Fibroblast of skin of right biceps (primary cell): ENCODE data around the gene EYA2.

Experiments used
- DNase-seq: peaks from one replicate; pipeline ENCODE4 v3.0.0-alpha.2; 2013

The EYA2 gene

DNA sequence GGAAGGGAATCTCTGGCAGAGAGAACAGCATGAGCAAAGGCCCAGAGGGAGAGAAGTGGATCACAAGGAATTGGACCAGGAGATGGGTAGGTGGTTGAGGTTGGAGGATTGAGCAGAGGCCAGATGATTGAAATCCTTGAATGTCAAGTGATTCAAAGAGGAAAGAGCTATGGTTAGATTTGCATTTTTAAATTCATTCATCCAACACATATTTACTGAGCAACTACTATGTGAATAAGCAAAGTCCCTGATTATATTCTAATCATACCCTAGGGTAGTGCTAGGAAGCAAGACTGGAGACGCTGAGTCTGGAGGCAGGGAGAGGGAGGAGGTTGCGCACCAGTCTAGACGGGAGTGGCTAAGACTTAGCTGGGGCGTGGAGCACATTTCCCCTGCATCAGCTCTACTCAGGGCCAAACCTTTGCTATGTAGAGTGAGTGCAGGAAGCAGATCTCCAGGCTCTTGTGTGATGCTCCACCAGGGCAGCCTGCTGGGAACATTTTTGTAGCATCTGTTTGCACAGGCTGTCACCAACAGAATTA lies 40.2 kb downstream of the EYA2 start:
- DNase-seq: no peak

DNA sequence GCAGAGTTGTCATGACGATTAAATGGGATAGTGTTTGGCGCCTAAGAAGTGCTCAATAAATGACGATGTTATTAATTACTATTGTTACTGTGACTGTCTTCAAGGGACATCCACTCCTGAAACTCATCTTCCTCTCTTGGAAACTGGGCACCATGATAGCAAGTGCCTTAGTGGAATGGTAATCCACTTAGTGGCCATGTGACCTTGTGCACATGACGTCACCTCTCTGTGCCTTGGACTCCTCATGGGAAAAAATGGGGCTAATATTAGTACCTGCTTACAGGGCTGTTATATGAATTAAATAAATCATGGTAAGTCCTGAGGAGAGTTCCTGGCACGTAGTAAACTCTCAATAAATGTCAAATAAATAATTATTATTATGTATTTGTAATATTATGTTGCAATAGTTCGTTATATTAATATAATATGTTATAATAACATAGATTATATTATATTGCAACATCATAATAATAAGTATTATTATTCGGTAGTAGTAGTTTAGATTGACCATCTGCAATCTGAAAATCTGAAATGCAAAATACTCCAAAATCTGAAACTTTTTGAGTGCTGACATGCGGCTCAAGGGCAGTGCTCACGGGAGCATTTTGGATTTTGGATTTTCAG lies 40.9 kb downstream of the EYA2 start:
- no peak for DNase-seq

DNA sequence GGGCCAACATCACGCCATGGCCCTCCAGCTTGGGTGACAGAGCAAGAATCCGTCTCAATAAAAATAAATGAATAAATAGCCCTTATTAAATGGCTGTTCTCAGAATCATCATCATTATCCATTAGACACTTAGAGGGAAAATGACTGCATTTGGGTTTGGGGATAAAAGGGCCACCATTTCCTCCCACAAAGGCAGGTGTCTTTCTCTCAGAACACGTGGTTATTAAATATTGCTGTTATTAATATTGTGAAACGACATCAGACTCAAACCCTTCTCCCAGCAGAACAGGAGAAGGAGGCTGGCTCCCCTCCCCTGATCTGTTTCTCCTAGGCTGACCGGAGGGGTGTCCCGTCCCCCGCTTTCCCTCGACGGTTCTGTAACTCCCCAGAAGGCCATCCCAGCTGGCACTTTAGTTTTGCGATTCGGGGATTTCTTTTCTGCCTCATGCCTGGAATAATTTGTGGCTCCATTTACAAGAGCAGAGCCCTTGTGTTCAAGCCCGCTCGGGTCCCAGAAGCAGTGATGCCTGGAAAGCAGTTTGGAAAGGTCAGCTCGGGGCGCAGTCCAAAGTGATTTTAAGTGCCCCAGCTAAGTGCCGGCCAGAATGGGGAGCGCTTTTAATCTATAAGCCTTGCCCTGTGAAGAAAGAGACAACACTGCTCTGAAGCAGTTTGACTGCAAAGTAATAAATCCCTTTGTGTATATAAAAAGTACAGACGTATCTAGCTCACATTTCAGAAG lies 41.9 kb downstream of the EYA2 start:
- DNase-seq: no peak

DNA sequence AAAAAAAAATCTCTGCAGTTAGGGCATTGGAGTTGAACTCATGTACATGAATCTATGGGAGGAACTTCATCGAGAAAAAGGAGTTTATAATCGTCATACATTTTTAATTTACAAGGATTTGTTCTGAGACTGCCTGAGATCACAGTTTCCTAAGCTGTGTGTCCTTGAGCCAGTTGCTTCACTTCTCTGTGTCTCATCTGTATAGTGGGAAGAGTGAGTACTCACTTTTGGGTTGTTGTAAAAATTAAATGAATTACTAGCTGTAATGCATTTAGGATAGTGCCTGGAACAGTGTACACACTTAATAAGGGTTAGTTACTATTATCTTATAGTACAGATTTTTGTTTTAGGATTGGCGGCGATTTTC lies 42.5 kb downstream of the EYA2 start:
- DNase-seq: no peak

DNA sequence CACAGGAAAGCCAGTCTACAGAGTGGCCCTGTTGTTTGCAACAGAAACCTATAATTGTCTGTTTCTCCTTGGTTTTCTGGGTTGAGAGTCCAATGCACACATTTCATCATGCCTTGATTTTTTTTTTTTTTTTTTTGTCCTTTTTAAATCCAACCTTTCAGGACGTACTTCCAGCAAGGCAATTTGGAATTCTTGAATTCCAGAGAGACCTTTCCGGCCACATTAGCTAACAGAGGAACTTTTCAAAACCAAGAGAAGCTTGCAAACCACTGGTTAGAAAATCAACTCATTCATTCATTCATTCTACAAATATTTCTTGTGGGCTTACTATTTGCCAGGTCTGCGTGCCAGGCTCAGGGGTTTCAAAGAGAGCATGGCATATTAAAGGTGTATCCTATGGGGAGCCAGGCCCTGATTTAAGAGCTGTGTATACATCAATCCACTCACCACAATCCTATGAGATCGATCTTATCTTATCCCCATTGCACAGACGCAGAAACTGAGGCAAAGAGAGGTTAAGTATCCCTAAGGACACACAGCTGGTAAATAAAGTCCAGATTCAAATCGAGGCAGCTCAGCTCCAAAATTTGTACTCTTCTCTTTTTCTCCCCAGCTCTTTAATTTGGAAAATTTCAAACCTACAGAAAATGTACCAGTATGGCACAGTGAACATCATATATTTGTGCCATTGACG lies 43.0 kb downstream of the EYA2 start:
- DNase-seq: no peak

DNA sequence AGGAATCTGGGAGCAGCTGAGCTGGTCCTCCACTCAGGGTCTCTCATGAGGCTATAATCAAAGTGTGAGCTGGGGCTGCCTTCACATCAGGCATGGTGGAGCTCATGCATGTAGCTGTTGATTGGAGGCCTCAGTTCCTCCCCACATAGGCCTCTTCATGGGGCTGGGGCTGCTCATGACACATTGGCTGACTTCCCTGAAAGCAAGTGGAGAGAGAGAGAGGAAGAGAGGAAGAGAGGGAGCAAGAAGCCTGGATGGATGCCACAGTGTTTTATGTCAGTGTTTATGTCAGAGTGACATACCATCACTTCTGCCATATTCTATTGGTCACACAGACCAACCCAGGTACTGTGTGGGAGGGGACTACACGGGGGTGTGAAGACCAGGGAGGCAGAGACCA lies 43.8 kb downstream of the EYA2 start:
- DNase-seq: no peak

DNA sequence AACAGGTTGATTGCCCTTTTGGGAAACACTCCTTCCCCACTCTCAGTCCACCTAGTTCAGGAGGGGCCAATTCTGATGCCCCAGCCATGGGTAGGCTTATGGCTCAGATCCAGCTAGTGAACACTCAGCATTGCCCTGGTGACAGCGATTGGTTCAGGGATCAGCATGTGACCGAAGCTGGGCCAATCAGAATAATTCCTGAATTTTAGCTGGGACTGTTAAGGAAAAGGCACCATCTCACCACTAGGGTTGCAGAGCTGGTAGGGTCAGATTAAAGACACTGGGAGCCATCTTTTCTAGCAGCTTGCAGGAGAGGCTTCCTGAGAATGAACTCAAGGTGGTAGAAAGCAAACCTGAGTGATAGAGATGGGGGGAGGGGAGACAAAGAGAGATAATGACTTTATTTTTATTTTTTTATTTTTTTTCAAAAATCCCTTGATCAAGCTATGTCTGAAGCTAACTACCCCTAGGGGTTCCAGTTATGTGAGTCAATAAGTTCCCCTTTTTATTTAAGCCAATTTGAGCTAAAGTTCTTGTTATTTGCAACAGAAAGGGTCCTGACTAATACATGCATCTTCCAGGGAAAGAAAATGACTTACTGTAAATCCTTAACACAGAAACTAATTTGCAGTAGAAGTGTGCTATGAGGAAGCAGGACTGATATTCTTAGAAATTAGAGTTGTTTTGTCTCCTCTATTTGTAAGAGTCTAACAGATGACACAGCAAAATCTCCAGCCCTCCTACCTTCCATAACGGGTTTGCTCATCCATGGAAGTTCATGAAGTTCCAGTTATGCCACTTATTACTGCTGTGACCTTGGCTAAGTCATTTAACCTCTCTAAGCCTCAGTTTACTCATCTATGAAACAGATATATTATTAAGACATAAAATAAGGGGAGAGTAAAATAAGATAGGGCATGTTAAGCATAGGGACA lies 44.7 kb downstream of the EYA2 start:
- no peak for DNase-seq

DNA sequence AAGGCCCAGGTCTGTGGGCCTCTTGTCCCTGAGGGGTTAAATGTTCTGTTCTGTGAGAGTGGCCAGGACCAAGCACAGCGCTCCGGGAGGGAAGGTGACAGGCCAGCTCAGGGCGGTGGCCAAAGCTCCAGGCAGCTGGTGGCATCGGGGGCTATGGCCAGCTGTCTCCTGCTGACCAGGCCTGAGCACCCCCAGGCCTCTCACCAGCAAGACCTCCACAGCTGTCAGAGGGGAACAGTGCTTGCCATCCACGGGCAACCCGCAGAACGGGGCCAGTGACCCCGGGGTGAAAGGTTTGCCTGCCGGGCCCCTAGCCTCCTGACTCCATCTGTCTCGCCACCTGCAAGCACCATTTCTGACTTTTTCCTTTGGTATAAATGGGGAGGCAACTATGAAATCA lies 46.0 kb downstream of the EYA2 start:
- DNase-seq: no peak

DNA sequence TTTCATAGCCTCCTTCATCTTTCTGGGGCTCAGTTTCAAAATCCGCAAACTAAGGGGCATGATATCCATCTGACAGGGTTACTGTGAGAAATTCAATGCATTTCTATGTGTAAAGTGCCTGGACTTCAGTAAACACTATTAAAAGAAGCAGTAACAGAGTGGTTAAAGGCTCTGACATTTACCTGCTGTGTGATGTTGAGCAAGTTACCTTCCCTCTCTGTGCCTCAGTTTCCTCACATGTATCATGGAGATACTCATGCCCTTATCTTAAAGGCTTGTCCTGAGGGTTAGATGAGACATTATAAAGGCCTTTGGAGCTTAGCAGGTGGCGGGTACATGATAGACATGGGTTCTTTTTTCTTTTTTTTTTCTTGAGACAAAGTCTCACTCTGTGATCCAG lies 46.8 kb downstream of the EYA2 start:
- DNase-seq: no peak

DNA sequence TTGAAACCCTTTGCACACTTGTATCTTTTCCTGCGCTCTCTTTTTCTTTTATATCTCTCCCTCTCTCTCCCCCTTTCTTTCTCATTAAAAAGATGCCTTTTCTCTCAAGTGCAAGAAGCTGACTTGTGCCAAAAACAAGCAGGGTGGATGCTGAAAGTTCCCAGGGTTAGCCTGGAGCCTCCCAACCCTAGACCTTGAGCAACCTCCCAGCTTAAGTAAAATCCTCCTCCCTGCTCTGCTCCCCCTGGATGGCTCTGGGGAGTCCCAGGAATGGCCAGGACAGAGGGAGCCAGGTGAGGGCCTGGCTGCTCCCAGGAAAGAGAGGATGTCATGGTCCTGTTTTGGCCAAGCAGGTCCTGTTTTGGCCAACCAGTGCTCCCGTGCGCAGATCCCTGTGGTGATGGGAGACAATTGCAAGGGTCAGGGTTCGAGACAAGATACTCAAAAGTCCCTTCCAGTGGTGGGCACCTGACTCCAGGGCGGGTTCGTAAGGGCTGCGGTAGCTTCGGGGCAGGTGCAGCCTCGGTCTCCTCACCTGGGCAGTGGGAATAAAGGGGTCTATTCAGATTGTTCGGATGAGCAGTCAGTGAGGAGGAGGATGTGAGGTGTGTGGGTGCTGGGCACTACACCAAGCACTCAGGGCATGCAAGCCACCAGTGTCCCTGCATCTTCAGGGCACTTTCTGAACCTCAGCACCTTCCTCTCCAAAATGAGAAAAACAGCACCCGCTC lies 49.4 kb downstream of the EYA2 start:
- DNase-seq: no peak

DNA sequence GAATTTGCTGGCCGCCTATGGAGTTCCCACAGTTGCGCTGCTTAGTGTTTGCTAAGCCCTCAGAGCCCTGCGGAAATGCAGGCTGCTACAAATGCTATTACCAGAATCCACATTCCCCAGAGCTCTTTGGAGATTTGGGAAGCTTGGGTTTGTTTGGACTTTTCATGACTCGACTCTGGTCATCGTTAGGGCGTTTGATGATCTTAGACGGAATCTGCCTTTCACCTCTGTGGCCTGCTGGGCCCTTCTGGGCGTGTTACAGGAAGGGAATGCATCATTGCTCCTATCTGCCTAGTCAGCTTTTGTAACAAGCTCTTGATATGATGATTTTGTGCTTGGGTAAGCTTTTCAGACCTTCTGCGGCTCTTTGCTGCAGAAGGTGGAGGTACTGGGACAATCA lies 50.8 kb downstream of the EYA2 start:
- no peak for DNase-seq

DNA sequence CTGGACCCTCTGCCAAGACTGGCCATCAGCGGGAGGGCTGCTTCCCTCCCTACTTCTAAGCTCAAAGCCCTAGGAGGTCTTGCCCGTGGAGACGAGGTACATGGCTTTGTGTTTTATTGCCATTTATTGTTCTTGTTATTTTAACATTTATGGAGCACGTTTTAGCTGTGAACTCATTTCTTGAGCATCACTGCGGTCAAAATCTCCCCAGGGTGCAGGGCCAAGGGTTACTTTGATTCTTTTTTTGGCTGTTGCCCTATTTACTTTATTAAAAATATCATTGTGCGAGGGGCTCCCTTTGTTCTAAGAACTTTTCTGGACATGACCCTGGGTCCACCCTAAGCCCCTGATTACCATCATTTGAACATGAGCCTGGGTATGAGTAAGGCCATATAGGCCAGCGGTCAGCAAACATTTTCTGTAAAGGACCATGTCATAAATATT lies 51.6 kb downstream of the EYA2 start:
- no peak for DNase-seq

DNA sequence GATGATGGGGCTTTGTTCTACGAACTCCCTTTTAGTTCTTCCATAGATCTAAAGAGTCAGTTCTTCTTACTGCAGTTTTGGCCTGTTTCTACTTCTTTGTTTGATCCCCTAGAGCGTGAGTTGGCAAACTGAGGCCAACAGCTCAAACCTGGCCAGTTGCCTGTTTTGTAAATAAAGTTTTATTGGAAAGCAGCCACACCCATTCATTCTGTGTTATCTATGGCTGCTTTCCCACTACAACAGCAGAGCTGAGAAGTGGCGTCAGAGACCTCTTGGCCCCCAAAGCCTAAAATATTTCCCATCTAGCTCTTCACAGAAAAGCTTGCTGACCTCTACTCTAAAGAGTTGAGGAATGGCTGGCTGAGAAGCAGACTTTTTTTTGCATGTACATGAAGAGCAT lies 52.2 kb downstream of the EYA2 start:
- no peak for DNase-seq

DNA sequence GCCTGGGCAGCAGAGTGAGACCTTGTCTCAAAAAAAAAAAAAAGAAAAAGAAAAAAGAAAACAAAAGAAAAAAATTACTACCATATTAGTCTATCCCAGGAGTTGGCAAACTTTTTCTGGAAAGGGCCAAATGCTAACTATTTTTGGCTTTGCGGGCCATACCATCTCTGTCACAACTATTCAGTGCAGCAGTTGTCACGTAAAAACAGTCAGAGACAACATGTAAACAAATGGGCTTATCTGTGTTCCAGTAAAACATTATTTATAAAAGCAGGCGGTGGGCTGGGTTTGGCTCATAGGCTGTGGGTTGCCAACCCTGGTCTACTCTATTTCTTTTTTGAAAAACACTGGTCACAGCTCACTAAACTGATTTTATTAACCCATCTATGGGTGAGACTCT lies 53.4 kb downstream of the EYA2 start:
- no peak for DNase-seq

DNA sequence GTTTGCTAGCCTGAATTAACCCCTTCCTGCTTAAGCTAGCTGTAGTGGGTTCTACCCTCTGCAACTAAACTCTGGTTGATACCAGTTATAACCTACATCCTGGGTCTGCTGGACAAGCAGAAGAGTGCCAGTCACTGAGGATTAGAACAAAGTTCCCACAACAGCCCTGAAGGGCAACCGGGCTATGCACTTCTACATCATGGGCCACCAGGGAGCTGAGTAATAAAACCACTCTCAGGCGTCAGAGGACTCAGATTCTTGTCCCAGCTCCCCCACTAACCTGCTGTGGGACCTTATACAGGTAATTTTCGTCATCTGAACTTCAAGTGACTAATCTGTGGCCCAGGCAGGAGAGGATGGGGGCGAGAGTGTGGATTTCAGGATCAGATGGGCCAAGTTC lies 56.8 kb downstream of the EYA2 start:
- peak; percentile 75 for DNase-seq

DNA sequence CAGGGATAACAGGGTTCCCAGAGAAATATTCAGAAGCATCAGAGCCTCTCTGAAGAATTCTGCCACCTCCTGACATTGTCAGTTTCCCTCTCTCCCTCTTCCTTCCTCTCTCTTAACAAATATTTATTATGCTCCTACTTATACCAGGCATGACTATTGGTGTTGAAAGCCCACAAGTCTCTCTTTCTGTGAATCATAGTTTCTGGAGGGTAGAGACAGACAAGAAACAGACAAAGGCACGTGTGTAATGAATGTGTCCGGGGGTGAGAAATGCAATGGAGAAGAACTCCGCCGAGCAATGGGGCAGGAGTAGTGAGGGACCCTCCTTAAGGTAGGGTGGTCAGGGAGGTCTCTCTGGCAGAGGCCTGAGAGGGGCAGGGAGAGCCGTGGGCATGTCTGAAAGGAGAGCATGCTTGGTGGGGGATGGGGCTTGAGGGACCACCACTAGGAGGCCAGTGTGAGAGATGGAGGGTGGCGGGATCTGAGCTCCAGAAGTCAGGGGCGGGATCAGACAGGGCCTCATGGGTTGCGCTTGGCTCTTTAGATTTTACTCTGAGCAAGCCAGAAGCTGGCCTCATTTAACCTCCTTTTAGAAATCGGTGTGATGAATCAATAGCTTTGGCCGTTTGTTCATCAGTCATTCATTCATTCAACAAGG lies 57.3 kb downstream of the EYA2 start:
- peak; percentile 79 for DNase-seq

DNA sequence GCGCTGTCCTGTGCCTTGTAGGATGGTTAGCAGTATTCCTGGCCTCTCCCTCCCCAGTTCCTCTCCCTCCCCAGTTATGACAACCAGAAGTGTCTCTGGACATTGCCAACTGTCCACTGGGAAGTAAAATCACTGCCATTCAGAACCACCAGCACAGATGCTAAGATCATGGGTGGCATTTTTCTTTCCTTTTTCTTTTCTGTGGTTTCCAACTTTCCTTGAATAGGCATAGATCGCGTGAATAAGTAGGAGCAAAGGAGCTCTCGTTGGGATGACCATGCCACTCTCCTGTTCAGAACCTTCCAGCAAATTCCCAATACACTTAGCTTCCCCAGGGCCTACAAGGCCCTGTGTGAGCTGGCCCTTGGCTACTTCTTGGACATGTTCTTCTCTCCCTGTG lies 59.0 kb downstream of the EYA2 start:
- DNase-seq: no peak

DNA sequence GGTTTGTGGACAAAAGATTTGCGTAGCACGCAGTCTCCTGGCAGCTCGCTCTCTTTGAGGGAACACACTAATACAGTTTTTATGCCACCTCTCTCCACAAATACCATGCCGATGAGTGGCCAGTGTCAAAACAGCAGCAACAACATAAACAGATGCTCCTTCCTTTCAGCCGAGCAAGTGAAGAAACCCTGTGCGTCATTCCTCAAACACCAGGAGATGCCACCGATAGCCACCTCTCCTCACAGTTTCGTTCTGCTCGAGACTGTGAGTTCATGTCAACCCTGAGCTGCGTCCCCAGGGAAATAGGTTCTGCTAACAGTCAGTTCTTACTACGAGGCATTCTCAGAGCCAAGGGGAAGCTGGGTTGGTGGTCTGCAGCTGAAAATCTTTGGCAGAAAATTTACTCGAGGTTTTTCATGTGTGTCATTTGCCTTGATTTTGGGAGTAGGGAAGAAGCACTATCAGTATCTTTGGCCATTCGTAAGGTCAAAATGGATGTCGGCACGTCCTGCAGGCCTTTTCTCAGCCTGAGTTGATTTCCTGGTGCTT lies 59.9 kb downstream of the EYA2 start:
- peak; percentile 97 for DNase-seq

DNA sequence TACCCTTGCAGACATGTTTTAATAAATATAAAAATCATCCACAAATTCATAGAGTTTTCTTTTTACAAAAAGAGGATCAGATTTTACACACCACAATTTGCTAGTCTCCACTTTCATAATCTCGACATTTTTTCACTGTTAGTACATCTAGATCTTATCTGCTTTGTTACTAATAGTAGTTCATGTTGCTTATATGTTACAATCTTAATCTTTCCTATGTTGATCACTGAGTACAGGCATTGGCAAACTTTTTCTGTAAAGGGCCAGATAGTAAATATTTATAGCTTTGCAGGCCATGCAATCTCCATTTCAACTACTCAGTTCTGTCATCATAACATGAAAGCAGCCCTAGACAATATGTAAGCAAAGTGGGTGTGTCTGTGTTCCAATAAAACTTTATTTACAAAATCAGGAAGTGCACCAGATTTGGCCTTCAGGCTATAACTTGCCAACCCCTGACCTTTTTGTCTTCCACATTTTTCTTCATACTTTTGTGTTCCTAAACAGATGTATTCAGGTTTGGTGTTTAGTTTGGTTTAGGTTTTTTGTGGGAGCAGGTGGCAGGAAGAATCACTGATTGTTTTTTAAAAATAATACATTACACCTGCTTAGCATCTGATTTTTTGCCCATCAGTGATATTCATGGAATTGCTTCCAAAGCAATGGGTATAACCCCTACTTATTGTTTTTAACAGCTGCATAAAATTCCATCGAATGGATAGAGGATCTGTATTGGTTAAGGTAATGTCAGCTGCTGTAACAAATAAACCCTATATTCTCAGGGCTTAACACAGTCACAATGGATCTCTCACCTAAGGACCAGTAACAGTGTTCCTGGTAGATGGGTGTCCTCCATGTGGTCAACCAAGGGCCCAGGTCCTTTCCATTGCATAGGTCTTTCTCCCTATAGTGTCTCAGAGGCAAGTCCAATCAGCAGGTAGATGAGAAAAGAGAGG lies 61.2 kb downstream of the EYA2 start:
- no peak for DNase-seq

DNA sequence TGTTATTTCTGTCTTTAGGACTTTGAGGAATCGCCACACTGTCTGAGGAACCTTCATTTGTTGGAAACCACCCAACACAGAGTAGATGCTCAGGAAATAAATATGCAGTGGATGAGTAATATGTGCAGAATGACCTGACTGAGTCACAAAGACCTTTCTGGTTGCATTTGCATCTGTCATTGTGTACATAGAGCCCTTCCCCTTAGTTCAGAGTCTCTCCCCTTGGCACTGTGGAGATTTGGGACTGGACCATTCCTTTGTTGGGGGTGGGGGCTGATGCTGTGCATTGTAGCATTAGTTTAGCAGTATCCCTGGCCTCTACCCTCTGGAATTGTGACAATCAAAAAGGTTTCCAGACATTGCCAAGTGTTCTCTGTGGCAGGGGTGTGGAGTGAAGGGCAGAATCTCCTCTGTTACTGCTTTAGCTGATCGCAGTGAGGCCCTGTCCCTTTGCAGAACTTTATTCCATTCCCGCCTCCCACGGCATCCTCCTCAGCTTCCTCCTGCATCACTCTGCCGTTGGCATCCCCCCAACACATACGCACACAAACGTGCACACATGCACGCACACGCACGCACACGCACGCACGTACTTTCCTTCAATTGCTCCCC lies 64.5 kb downstream of the EYA2 start:
- peak; percentile 99 for DNase-seq
